ENCODE data around the gene LMAN1L.

GRCh38 chr15:74783072-74783807 lies 29.4 kb upstream of the LMAN1L start:
- no peak for TF ChIP-seq CTCF (IDR thresholded peaks at IDR 0.05)
- no peak for TF ChIP-seq POLR2A (IDR thresholded peaks at IDR 0.05)
- TF ChIP-seq POLR2AphosphoS5 (IDR thresholded peaks at IDR 0.05; ENCODE audit: insufficient read depth in 1 of 2, low read depth in 1 of 2), result no peak

Measured in vagina (tissue), 2 donors.